Activated T-helper 1 cell treated with Interleukin-2 at 50 U/mL for 16 hours (primary cell): ENCODE results near the gene STK38.
"Not testable (repeated sequence)": the region's sequence is repeated elsewhere in the genome, so short reads cannot be mapped to it uniquely, and the experiment has no call there.

Experiments used
- DNase-seq: peaks from one replicate; pipeline ENCODE4 v3.0.0-alpha.2; 2020; ENCODE audit warnings: low read depth

STK38 gene

GRCh38 chr6:36546920-36547645 lies at the start of gene STK38:
STK38 (minus strand) TSS chr6:36547479; CDS start chr6:36540202, 7,277 bp downstream.
- DNase-seq, result peak; percentile 93

- DNase-seq, result no peak
These were observed 49.1 kb upstream of the STK38 start for GRCh38 chr6:36596356-36596755.

DNA sequence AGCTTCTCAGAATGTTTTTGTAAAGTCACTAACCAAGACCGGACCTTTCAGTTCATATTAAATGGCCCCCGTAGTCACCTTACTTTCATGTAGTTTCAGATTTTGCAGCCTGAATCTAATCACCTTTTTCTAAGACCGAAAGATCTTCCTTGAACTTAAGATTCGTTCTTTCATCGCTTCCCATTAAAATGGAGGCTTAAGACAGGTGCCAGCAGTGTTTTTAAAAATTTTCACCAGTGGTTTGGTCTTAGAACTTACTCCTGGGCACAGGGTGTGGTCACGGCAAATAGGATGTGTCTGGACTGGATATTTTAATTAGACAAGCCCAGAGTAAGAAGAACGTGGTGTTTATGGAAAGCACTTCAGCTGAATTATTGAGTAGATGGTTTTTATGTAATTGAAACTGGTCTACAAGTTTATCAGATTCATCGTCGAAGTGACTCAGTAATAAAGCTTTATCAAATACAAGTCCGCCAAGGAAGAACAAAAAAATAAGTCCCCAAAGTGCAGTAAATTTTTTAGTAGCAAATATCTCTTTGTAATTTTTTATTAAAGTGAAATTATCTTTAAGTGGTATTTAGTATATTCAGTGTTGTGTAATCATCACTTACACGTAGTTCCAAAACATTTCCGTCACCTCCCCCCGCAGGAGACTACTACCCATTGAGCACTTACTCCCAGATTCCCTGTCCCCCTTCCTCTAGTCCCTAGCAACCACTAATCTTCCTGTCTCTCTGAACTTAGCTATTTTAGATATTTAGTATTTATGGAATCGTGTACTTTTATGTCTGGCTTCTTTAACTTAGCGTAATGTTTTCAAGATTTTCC lies 47.8 kb upstream of the STK38 start:
- DNase-seq, result no peak

DNA sequence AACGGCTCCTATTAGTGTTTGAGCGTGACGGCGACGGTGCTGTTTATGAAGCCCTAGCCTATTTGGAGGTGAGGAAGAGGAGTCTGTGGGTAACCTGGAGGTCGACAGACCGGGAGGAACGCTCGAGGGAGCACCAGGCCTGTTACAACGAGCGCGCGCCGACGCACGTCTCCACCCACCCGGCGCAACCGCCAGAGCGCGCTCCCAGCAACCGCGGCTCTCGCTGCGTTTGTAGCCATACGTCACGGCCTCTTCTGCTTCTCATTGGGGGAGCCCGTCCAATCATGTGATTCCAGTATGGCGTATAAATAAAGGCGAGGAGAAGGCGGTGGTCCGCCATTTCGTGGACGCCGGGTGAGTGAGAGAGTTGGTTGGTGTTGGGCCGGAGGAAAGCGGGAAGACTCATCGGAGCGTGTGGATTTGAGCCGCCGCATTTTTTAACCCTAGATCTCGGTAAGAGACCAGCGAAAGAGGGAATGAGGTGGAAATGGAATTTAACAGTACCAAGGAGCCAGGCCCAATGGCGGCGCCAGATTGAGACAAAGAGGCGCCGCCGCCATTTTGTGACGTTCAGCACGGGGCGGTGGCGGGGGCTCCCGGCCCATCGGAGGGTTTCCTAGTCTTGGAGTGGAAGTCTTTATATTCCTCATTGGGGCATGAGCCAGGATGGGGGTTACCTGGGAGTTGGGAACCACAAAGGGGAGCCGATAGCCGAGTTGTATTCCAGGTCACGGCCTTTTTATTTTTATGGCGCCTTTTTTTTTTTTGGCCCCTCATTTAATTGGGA lies 46.9 kb upstream of the STK38 start, which contains the start of gene SRSF3:
Gene SRSF3 (plus strand): TSS at position 334 of the 787 bp plus-strand sequence. CDS start 2,401 bp downstream, outside the sequence.
- peak; percentile 91 for DNase-seq

- peak; percentile 12 for DNase-seq
These were observed 46.3 kb upstream of the STK38 start for GRCh38 chr6:36593569-36594028.

- DNase-seq, result no peak
These were observed 45.0 kb upstream of the STK38 start for GRCh38 chr6:36592221-36592655.

- DNase-seq, result no peak
These were observed 43.0 kb upstream of the STK38 start for GRCh38 chr6:36590237-36590636.

DNA sequence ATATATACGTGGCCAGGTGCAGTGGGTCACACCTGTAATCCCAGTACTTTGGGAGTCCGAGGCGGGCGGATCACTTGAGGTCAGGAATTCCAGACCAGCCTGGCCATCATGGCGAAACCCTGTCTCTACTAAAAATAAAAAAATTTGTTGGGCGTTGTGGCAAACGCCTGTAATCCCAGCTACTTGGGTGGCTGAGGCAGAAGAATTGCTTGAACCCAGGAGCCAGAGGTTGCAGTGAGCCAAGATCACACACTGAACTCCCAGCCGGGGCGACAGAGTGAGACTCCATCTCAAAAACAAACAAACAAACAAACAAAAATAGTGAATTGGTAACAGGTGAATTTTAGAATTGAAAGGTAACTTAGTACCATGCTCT lies 41.7 kb upstream of the STK38 start:
- not testable (repeated sequence) for DNase-seq

DNA sequence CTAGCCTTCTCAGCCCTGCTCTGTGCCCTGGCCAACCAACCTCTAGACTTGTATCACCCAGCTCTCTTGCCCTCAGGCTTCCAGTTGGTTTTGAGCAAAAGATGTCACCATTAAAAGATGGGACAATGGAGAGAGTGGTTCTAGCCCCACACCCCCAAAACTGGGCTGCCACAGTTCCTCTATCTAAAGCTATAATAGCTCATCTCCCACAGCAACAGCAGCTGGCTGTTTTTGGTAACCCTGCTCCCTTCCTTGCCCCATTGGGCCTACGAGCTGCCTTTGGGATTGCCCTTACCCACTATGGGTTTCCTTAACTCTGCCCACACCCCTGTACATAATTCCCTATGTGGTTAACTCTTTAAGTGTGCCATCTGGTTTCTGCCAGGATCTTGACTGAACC lies 39.3 kb upstream of the STK38 start:
- no peak for DNase-seq

DNA sequence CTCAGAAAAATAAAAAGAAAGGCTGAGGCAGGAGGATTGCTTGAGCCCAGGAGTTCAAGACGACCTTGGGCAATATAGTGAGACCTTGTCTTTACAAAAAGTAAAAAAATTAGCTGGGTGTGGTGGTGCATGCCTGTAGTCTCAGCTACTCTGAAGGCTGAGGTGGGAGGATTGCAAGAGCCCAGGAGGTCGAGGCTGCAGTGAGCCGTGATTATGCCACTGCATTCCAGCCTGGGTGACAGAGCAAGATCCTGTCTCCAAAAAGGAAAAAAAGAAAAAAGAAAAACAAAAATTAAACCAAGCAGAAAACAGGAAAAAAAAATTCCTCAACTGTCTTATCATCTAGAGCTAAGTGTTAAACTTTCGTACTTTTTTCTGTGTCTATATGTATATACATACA lies 34.4 kb upstream of the STK38 start:
- DNase-seq, result no peak

DNA sequence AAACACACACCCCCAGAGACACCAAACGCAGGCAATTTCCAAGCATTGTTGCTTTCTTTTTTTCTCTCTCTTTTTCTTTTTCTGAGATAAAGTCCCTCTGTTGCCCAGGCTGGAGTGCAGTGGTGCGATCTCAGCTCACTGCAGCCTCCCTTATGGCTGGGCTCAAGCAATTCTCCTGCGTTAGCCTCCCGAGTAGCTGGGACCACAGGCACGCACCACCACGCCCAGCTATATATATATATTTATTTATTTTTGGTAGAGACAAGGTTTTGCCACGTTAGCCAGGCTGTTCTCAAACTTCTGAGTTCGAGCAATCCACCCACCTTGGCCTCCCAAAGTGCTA lies 32.9 kb upstream of the STK38 start:
- no peak for DNase-seq

GRCh38 chr6:36578431-36578830 lies 31.2 kb upstream of the STK38 start:
- no peak for DNase-seq

- DNase-seq, result no peak
These were observed 30.8 kb upstream of the STK38 start for GRCh38 chr6:36578030-36578429.

GRCh38 chr6:36577301-36577700 lies 30.0 kb upstream of the STK38 start:
- no peak for DNase-seq

GRCh38 chr6:36576578-36576977 lies 29.3 kb upstream of the STK38 start:
- no peak for DNase-seq

DNA sequence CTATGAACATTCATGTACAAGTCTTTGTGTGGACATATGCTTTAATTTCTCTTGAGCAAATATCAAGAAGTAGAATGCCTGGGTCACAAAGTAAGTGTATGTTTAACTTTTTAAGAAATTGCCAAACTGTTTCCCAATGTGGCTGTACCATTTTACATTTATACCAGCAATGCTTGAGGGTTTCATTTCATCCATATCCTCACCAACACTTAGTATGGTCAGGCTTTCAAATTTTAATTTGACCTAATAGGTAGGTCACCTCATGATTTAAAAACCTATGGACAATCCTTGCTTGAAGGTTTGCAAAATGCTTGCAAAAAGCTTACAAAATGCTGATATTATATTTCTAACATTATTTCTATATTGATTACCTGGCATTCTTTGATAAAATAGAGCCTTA lies 27.4 kb upstream of the STK38 start:
- no peak for DNase-seq

DNA sequence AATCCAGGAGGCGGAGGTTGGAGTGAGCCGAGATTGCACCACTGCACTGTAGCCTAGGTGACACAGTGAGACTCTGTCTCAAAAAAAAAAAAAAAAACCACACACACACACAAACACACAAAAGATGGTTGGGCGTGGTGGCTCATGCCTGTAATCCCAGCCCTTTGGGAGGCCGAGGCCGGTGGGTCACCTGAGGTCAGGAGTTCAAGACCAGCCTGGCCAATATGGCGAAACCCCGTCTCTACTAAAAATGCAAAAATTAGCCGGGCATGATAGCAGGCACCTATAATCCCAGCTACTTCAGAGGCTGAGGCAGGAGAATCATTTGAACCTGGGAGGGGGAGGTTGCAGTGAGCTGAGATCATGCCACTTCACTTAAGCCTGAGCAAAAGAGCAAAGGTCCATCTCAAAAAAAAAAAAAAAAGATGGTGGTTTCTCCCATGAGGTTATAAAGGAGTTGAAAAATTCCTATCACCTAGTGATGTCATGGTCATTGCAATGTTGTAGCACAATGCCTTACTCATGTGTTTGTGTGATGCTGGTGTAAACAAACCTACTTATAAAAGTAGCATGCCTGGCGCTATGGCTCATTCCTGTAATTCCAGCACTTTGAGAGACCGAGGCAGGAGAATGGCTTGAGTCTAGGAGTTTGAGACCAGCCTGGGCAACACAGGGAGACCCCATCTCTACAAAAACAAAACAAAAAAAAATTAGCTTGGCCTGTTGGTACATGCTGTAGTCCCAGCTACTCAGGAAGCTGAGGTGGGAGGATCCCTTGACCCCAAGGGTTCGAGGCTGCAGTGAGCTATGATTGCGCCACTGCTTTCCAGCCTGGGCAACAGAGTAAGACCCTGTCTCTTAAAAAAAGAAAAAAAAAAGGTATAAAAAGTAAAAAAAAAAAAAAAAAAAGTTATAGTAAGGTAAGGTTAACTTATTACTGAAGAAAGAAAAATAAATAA lies 25.4 kb upstream of the STK38 start:
- not testable (repeated sequence) for DNase-seq

- DNase-seq, result no peak
These were observed 24.1 kb upstream of the STK38 start for GRCh38 chr6:36571122-36572043.

DNA sequence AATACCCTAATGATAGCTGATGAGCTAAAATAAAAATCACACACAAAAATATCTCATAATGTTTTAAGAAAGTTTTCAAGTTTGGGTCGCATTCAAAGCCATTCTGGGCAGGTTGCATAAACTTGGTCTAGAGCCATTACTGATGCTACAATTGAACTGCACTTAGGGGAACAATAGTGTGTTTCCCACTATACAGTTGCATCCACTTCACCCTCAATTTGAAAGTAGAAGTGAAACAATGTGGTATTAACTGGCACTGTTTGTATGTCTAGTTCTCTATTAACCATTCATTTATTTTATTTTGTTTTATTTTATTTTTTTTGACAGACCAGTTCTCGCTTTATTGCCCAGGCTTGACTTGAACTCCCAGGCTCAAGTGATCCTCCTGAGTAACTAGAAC lies 23.0 kb upstream of the STK38 start:
- DNase-seq, result no peak

DNA sequence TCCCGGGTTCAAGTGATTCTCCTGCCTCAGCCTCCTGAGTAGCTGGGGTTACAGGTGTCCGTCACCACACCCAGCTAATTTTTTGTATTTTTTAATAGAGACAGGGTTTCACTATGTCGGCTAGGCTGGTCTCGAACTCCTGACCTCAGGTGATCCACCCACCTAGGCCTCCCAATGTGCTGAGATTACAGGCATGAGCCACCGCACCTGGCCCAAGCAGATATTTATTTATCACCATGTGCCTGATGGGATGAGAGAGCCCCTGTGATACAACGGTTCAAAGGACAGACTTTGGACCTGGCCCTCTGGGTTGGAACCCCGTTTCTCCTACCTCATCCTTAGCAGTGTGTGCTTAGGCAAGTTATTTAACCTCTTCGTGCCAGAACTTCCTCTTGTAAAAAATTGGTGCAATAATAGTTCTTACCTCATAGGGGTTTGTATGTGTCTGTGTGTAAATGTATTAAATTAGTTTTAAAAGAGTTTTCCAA lies 19.2 kb upstream of the STK38 start:
- no peak for DNase-seq
